HCT116 (cell line): ENCODE results near the gene SLC35A1. TPM values are rescaled to one million over a fixed set of nuclear protein-coding genes. Genes with fewer than 3 reads are reported as not detected.

Experiments used
- ATAC-seq: fragments of 200-7000 bp; cut with Tn5 transposase; 2 replicates; pipeline ENCODE4 v1.9.1; 2020; ENCODE audit warnings: mild to moderate bottlenecking, moderate library complexity
- BruUV-seq: library from RNA; stranded (reverse); fragments of 400-500 nt; replicated peaks from 2 replicates; lab custom pipeline; 2021; lab: Mats Ljungman, UMichigan
- CTCF ChIA-PET: fragments of 300-600 bp; sonication (Branson Sonifier 250); formaldehyde crosslinking; loops from one replicate; lab custom pipeline; 2021; ENCODE audit warnings: antibody characterized with exemption; lab: Charles Lee
- POLR2A ChIA-PET: fragments of 300-600, 350-600 bp; sonication (Branson Sonifier 250); formaldehyde crosslinking; loops from one replicate; lab custom pipeline; 2021; ENCODE audit warnings: antibody characterized with exemption; lab: Charles Lee
- RAD21 ChIA-PET, 2 experiments: fragments of 300-600 bp; sonication (Branson Sonifier 250); formaldehyde crosslinking; loops; one replicate each; lab custom pipeline; 2023; ENCODE audit warnings: low total read pairs in 2 of 2; ENCODE audit not compliant: uncharacterized antibody in 2 of 2, unreplicated experiment in 2 of 2, low non-redundant PET in 1 of 2; lab: Charles Lee
- DNase-seq: peaks from one replicate; pipeline ENCODE4 v3.0.0-alpha.2; 2010; ENCODE audit warnings: low read depth, low spot score
- H2AFZ ChIP-seq: fragments of 200-600 bp; shearing (Covaris generic), sonication (generic); 2 replicates; pipeline ENCODE4 v1.6.1; 2017; ENCODE audit warnings: low read depth, mixed run types, mixed read lengths, antibody characterized with exemption, low read length; ENCODE audit not compliant: poor library complexity, severe bottlenecking
- H3K27ac ChIP-seq: 2 replicates; pipeline ENCODE4 v1.5.1; 2012; ENCODE audit warnings: low read depth, low read length
- H3K27me3 ChIP-seq: fragments of 200-600 bp; sonication (generic); 2 replicates; pipeline ENCODE4 v1.6.1; 2016; ENCODE audit warnings: mixed run types, low read length, mixed read lengths; ENCODE audit not compliant: insufficient read depth
- H3K36me3 ChIP-seq, 2 experiments: fragments of 200-500 bp in 1 of 2; fragments of 200-600 bp in 1 of 2; sonication (Bioruptor generic) in 1 of 2; sonication (generic) in 1 of 2; 2 replicates each; pipeline versions ENCODE4 v1.5.1 to v1.6.1; 2014 to 2016; ENCODE audit warnings: low read length in 2 of 2, inconsistent platforms in 1 of 2, mixed read lengths in 1 of 2, mixed run types in 1 of 2; ENCODE audit not compliant: insufficient read depth in 2 of 2, control insufficient read depth in 1 of 2
- H3K4me1 ChIP-seq, 2 experiments: fragments of 200-600 bp in 1 of 2; sonication (generic) in 1 of 2; 2 replicates each; pipeline versions ENCODE4 v1.5.1 to v1.6.1; 2012 to 2017; ENCODE audit warnings: low read length in 2 of 2, inconsistent platforms in 1 of 2, mild to moderate bottlenecking in 1 of 2, mixed read lengths in 1 of 2, mixed run types in 1 of 2, moderate library complexity in 1 of 2; ENCODE audit not compliant: insufficient read depth in 2 of 2, control insufficient read depth in 1 of 2
- H3K4me2 ChIP-seq: fragments of 200-600 bp; sonication (generic); 2 replicates; pipeline ENCODE4 v1.6.1; 2017; ENCODE audit warnings: mixed run types, low read length, mixed read lengths
- H3K4me3 ChIP-seq, 2 experiments: fragments of 200-600 bp in 1 of 2; sonication (generic) in 1 of 2; replicated peaks in 1 of 2; 2 replicates each; pipeline ENCODE4 v1.5.1; 2011 to 2016; ENCODE audit warnings: low read length in 2 of 2, control low read depth in 1 of 2, low read depth in 1 of 2, mild to moderate bottlenecking in 1 of 2, mixed read lengths in 1 of 2, mixed run types in 1 of 2
- H3K79me2 ChIP-seq: fragments of 200-600 bp; sonication (generic); 2 replicates; pipeline ENCODE4 v1.6.1; 2017; ENCODE audit warnings: mild to moderate bottlenecking, mixed run types, low read length, moderate library complexity, mixed read lengths; ENCODE audit not compliant: insufficient read depth
- H3K9ac ChIP-seq: fragments of 200-600 bp; sonication (generic); 2 replicates; pipeline ENCODE4 v1.6.1; 2016; ENCODE audit warnings: low read length, mixed read lengths
- H3K9me2 ChIP-seq: fragments of 200-600 bp; sonication (generic), shearing (Covaris generic); 2 replicates; pipeline ENCODE4 v1.6.1; 2017; ENCODE audit warnings: mixed run types, mild to moderate bottlenecking, moderate library complexity; ENCODE audit not compliant: insufficient read depth
- H3K9me3 ChIP-seq, 2 experiments: fragments of 200-500 bp in 1 of 2; fragments of 200-600 bp in 1 of 2; sonication (Bioruptor generic) in 1 of 2; sonication (generic) in 1 of 2; 2 replicates each; pipeline ENCODE4 v1.6.1; 2014 to 2017; ENCODE audit warnings: low read length in 2 of 2, mixed read lengths in 2 of 2, inconsistent platforms in 1 of 2, low read depth in 1 of 2, mild to moderate bottlenecking in 1 of 2, mixed run types in 1 of 2, moderate library complexity in 1 of 2; ENCODE audit not compliant: control insufficient read depth in 1 of 2, insufficient read depth in 1 of 2
- H4K20me1 ChIP-seq: fragments of 200-600 bp; sonication (generic), shearing (Covaris generic); 2 replicates; pipeline ENCODE4 v1.6.1; 2017; ENCODE audit warnings: mixed run types, mild to moderate bottlenecking, moderate library complexity; ENCODE audit not compliant: insufficient read depth
- ATF3 ChIP-seq: IDR thresholded peaks from 2 replicates; pipeline ENCODE4 v1.6.1; 2012
- CBX3 ChIP-seq: IDR thresholded peaks from 2 replicates; pipeline ENCODE4 v1.6.1; 2012; ENCODE audit warnings: low read depth
- CEBPB ChIP-seq: IDR thresholded peaks from 2 replicates; pipeline ENCODE4 v1.6.1; 2012; ENCODE audit warnings: low read depth
- CTCF ChIP-seq, 3 experiments: fragments of 200-600 bp in 1 of 3; sonication (generic) in 1 of 3; IDR thresholded peaks in 2 of 3; conservative IDR thresholded peaks in 1 of 3; 2 replicates each; pipeline ENCODE4 v1.5.1; 2012 to 2017; ENCODE audit warnings: low read depth in 2 of 3, low read length in 2 of 3, antibody characterized with exemption in 1 of 3, borderline replicate concordance in 1 of 3, control low read depth in 1 of 3, mild to moderate bottlenecking in 1 of 3, mixed read lengths in 1 of 3, mixed run types in 1 of 3, moderate library complexity in 1 of 3; ENCODE audit not compliant: insufficient read depth in 1 of 3
- EGR1 ChIP-seq: IDR thresholded peaks from 2 replicates; pipeline ENCODE4 v1.6.1; 2012; ENCODE audit warnings: low read depth
- ELF1 ChIP-seq: IDR thresholded peaks from 2 replicates; pipeline ENCODE4 v1.6.1; 2012; ENCODE audit warnings: low read depth, borderline replicate concordance
- EZH2phosphoT487 ChIP-seq: fragments of 200-600 bp; IDR thresholded peaks from 2 replicates; pipeline ENCODE4 v1.6.1; 2018; ENCODE audit warnings: antibody characterized with exemption, borderline replicate concordance
- FOSL1 ChIP-seq: IDR thresholded peaks from 2 replicates; pipeline ENCODE4 v1.6.1; 2012; ENCODE audit warnings: low read depth
- JUND ChIP-seq: IDR thresholded peaks from 2 replicates; pipeline ENCODE4 v1.6.1; 2012
- POLR2A ChIP-seq: IDR thresholded peaks from 2 replicates; pipeline ENCODE4 v1.7.0; 2011; ENCODE audit warnings: borderline replicate concordance; ENCODE audit not compliant: insufficient read depth, insufficient read length; ENCODE audit errors: extremely low read depth
- RAD21 ChIP-seq: IDR thresholded peaks from 2 replicates; pipeline ENCODE4 v1.6.1; 2012; ENCODE audit warnings: low read depth, mild to moderate bottlenecking
- REST ChIP-seq: IDR thresholded peaks from 2 replicates; pipeline ENCODE4 v1.6.1; 2012; ENCODE audit warnings: low read depth
- SIN3A ChIP-seq: IDR thresholded peaks from 2 replicates; pipeline ENCODE4 v1.6.1; 2012; ENCODE audit warnings: low read depth
- SP1 ChIP-seq: IDR thresholded peaks from 2 replicates; pipeline ENCODE4 v1.6.1; 2012; ENCODE audit warnings: low read depth
- SRF ChIP-seq: IDR thresholded peaks from 2 replicates; pipeline ENCODE4 v1.6.1; 2012; ENCODE audit warnings: low read depth
- TCF7L2 ChIP-seq: IDR thresholded peaks from 2 replicates; pipeline ENCODE4 v1.7.0; 2011; ENCODE audit warnings: borderline replicate concordance, inconsistent platforms; ENCODE audit not compliant: insufficient read depth, insufficient read length; ENCODE audit errors: extremely low read depth
- ZBTB33 ChIP-seq: IDR thresholded peaks from 2 replicates; pipeline ENCODE4 v1.6.1; 2011; ENCODE audit warnings: mild to moderate bottlenecking, low read length, moderate library complexity; ENCODE audit not compliant: insufficient replicate concordance; ENCODE audit errors: extremely low read depth
- ZFX ChIP-seq: fragments of 450-650 bp; IDR thresholded peaks from 2 replicates; pipeline ENCODE4 v1.6.1; 2017
- intact Hi-C: fragments of 100-400 bp; cut with micrococcal nuclease; formaldehyde crosslinking; loops from 2 replicates; pipeline ENCODE4 v1.10.0; 2022
- total RNA-seq: library from RNA; stranded (reverse); gene quantifications from one replicate; pipeline ENCODE4 v1.2.1, GENCODE V29; 2021; ENCODE audit not compliant: unreplicated experiment

The SLC35A1 gene
- total RNA-seq, 1 experiment from 2014 or later = 29.1 TPM

GRCh38 chr6:87543696-87544473 is 71.1 kb downstream of the SLC35A1 start:
- Histone ChIP-seq H3K27me3 (no peaks in the 10 kb centered on the region), H3K79me2 (no peaks in the 10 kb centered on the region), H3K4me2 (no peak overlapping the region), H4K20me1 (no peaks in the 10 kb centered on the region), H3K4me1 (no peaks in the 10 kb centered on the region), H3K4me3 (no peak overlapping the region), H3K36me3 (peaks cover 3 to 27% of the 10 kb centered on the region in 2 experiments; a peak in 2 of 4 replicates), H2AFZ (no peak overlapping the region), H3K9ac (no peak overlapping the region), H3K27ac (no peak overlapping the region), H3K9me2 (no peaks in the 10 kb centered on the region), H3K9me3 (peaks cover 0 to 4% of the 10 kb centered on the region in 2 experiments; a peak in 1 of 4 replicates)
- ATAC-seq (no peak), DNase-seq (no peak)
- ChIA-PET POLR2A (no interaction called here), CTCF (no interaction called here), RAD21 (no interaction called here)
- TF ChIP-seq ZBTB33 (no peak), JUND (no peak), EZH2phosphoT487 (no peak), SIN3A (no peak), ELF1 (no peak), POLR2A (no peak), SRF (no peak), SP1 (no peak), REST (no peak), ATF3 (no peak), TCF7L2 (no peak), CTCF (IDR thresholded peaks at IDR 0.05 in 2 of 3, conservative IDR thresholded peaks at IDR 0.05 in 1 of 3; ENCODE audit: borderline replicate concordance in 1 of 3, insufficient read depth in 1 of 3, low read depth in 2 of 3, low read length in 2 of 3) (no peak), FOSL1 (no peak), ZFX (no peak), CBX3 (no peak), CEBPB (no peak), RAD21 (no peak), EGR1 (no peak)
- intact Hi-C loops = no loop called here
- BruUV-seq = no TSS peak
